ENCODE data around the gene PSMD1.
"Not testable (repeated sequence)": the region's sequence is repeated elsewhere in the genome, so short reads cannot be mapped to it uniquely, and the experiment has no call there.

Gene PSMD1

DNA sequence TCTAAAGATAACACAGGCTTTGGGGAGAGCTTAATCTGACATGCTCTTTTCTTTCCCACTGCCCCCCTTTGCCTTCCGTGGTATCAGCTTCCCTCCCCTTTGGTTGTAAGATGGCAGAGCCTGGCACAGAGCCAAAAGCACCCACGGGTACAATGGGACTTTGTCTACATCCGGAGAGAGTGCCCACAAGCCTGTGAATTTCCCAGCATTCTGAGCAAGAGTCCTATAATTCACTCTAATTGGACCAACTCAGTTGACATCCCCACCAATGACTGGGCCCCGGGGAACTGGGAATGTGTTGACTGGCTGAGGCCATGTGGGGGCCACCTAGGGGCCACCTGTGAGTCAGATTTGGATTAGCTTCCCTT is 39.5 kb upstream of the PSMD1 start:
- Histone ChIP-seq H3K9me3 (no peaks in the 10 kb centered on the region), H3K36me3 (no peaks in the 10 kb centered on the region), H3K4me1 (no peaks in the 10 kb centered on the region), H3K4me3 (ENCODE audit: low read depth, low read length) (no peak overlapping the region), H3K27me3 (no peaks in the 10 kb centered on the region)
- TF ChIP-seq, protein P1, sequence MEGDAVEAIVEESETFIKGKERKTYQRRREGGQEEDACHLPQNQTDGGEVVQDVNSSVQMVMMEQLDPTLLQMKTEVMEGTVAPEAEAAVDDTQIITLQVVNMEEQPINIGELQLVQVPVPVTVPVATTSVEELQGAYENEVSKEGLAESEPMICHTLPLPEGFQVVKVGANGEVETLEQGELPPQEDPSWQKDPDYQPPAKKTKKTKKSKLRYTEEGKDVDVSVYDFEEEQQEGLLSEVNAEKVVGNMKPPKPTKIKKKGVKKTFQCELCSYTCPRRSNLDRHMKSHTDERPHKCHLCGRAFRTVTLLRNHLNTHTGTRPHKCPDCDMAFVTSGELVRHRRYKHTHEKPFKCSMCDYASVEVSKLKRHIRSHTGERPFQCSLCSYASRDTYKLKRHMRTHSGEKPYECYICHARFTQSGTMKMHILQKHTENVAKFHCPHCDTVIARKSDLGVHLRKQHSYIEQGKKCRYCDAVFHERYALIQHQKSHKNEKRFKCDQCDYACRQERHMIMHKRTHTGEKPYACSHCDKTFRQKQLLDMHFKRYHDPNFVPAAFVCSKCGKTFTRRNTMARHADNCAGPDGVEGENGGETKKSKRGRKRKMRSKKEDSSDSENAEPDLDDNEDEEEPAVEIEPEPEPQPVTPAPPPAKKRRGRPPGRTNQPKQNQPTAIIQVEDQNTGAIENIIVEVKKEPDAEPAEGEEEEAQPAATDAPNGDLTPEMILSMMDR (IDR thresholded peaks at IDR 0.05; ENCODE audit: low read depth, low read length): no peak
- DNase-seq: peak; percentile 21

DNA sequence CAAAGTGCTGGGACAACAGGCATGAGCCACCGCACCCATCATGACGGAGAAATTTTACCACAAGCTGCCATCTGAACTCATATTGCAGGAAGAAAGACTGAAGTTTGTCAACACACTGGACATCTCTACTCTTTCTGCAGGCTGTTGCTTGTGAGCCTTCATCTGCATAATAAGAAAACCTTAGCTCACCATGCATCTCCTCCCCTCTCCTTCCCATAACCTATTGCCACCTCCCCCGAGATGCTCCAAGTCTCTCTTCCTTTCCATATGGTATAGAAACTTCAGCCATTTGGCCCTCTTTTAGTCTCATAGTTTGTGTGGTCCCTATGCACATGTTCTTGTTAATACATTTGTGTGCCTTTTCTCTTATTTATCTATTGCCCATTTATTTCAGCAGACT is 38.5 kb upstream of the PSMD1 start:
- H3K4me3 ChIP-seq (ENCODE audit: low read depth, low read length): no peak overlapping the region
- no peaks in the 10 kb centered on the region for H3K36me3 ChIP-seq
- H3K9me3 ChIP-seq: no peaks in the 10 kb centered on the region
- no peak for DNase-seq
- H3K4me1 ChIP-seq: no peaks in the 10 kb centered on the region
- H3K27me3 ChIP-seq: no peaks in the 10 kb centered on the region
- TF ChIP-seq, protein P1 (IDR thresholded peaks at IDR 0.05; ENCODE audit: low read depth, low read length): no peak

DNA sequence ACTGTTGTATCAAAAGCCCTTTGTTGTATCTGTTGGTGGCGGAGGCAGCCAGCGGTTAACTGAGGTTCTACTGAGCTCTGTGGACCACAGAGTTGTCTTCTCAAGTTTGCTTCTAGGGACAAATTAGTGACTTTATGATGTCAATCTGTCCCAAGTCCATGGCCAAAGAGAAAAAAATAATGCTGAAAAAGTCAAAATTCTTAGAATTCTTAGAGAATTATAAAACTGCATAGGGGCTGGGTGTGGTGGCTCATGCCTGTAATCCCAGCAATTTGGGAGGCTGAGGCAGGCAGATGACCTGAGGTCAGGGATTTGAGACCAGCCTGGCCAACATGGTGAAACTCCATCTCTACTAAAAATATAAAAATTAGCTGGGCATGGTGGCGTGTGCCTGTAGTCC is 31.6 kb upstream of the PSMD1 start:
- H3K9me3 ChIP-seq; H3K36me3 ChIP-seq; DNase-seq; H3K4me1 ChIP-seq; H3K27me3 ChIP-seq; H3K4me3 ChIP-seq (ENCODE audit: low read depth, low read length): not testable (repeated sequence)

DNA sequence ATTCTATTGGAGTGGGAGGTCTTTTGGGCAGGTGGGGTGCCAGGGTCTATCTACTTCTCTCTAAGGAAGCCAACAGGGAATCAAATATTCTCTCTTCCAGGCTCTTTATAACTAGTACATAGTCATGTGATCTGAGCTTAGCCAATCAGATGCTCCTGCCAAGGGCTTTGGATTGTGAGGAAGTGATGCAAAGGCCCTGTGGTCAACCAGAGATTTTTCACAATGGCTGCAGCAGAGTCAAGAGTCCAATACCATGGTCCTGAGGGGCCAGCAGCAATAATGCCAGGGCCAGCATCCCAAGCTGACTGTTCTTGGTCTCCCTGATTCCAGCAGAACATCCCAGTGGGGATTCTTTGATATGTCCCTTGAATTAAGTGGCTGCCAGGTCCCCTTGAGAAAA is 27.8 kb upstream of the PSMD1 start:
- H3K4me1 ChIP-seq: no peaks in the 10 kb centered on the region
- peaks cover 14% of the 10 kb centered on the region; the same call in 1 of the 2 replicates for H3K27me3 ChIP-seq
- no peak for DNase-seq
- no peaks in the 10 kb centered on the region for H3K9me3 ChIP-seq
- TF ChIP-seq, protein P1 (IDR thresholded peaks at IDR 0.05; ENCODE audit: low read depth, low read length): no peak
- no peak overlapping the region for H3K4me3 ChIP-seq (ENCODE audit: low read depth, low read length)
- H3K36me3 ChIP-seq: no peaks in the 10 kb centered on the region

DNA sequence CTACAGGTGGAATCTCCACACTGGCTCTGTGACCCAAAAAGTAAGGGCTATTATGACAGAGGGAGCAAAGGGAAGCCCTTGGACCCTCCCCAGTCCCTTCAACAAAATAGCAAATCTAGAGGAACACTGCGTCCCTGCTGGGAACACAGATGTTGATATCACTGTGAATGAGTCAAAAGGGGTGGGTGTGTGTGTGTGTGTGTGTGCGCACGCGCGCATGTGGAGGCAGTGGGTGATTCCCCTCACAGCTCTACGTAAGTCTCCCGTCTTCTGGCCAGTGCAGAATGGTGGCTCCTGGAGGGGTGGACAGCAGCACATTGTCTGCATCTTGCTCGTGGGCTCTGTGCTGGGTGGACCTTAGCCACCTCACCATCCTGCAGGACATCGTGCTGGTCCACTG is 27.1 kb upstream of the PSMD1 start:
- no peak for DNase-seq
- no peaks in the 10 kb centered on the region for H3K4me1 ChIP-seq
- H3K27me3 ChIP-seq: peaks cover 18% of the 10 kb centered on the region
- H3K36me3 ChIP-seq: no peaks in the 10 kb centered on the region
- H3K9me3 ChIP-seq: no peaks in the 10 kb centered on the region
- TF ChIP-seq, protein P1 (IDR thresholded peaks at IDR 0.05; ENCODE audit: low read depth, low read length): no peak
- no peak overlapping the region for H3K4me3 ChIP-seq (ENCODE audit: low read depth, low read length)

DNA sequence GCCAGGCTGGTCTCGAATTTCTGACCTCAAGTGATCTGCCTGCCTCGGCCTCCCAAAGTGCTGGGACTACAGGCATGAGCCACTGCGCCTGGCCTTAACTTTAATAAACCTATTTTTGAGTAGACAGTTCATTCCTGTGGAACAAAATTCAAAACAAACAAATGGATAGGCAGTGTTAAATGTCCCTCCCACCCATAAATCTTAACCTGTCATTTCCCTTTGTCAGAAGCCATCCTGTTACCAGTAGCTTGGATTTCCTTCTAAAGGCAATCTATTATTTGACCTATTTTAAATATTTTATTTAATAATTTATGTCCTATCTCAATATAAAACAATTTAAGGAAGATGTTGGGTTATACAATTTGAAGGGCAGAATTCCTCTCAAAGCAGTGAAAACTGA is 25.9 kb upstream of the PSMD1 start:
- Histone ChIP-seq H3K9me3 (no peaks in the 10 kb centered on the region), H3K27me3 (peaks cover 29% of the 10 kb centered on the region), H3K36me3 (no peaks in the 10 kb centered on the region), H3K4me3 (ENCODE audit: low read depth, low read length) (no peak overlapping the region), H3K4me1 (no peaks in the 10 kb centered on the region)
- TF ChIP-seq, protein P1 (IDR thresholded peaks at IDR 0.05; ENCODE audit: low read depth, low read length): no peak
- no peak for DNase-seq

DNA sequence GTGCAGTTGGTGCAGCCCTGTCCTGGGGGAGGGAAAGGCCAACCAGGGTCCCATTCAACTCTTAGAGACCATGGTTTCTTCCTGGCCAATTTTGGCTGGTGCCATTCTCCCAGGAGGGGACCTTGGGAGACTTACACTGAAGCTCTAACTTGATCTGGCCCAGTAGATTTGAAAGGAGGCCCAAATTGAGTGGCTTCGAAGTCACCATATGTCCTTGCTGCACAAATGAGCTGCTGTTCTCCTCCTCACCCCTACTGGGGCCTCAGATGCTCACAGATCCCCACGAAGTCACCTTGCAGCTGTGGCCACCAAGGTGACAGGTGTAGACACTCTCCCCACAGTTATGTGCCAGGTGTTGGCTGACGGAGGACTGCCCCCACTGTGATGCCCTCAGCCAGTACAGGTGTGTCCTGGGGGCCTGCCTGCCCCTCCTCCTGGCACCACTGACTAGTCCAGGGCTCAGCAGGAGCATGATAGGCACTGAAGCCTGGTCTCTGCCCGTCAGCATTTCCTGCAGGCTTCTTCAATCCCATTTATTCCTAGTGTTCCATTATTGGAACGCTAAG is 24.0 kb upstream of the PSMD1 start:
- Histone ChIP-seq H3K4me3 (ENCODE audit: low read depth, low read length) (no peak overlapping the region), H3K36me3 (no peaks in the 10 kb centered on the region), H3K4me1 (no peaks in the 10 kb centered on the region), H3K27me3 (peaks cover 47% of the 10 kb centered on the region), H3K9me3 (no peaks in the 10 kb centered on the region)
- TF ChIP-seq, protein P1 (IDR thresholded peaks at IDR 0.05; ENCODE audit: low read depth, low read length): no peak
- no peak for DNase-seq
